Fibroblast of upper back skin (primary cell): ENCODE data around the gene LITAF.
"Not testable (repeated sequence)": the region's sequence is repeated elsewhere in the genome, so short reads cannot be mapped to it uniquely, and the experiment has no call there.

Experiments
- DNase-seq: peaks from one replicate; pipeline ENCODE4 v3.0.0-alpha.2; 2013

Gene LITAF

DNA sequence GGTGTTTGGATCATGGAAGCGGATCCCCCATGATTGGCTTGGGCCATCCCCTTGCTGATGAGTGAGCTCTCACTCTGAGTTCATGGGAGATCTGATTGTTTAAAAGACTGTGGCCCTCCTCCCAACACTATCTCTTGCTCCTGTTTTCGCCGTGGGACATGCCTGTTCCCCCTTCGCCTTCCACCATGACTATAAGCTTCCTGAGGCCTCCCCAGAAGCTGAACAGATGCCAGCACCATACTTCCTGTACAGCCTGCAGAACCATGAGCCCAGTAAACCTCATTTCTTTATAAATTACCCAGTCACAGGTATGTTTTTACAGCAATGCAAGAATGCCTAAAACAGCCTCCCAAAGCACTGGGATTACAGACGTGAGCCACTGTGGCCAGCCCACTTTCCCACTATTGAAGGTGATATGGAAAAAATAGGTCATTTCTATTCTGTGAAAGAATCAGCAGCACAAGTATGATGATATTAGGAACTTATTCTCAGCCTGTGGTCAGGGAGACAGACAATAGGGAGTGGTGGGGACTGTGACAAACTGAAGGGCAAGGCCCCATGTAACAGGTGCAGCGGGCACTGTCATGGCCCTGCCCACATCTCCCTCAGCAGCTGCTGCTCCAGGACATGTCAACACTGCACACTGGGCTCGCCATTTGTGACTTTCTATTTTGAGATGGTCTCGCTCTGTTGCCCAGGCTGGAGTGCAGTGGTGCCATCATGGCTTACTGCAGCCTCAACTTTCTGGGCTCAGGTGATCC, 33.7 kb upstream of the LITAF start:
- DNase-seq = no peak

DNA sequence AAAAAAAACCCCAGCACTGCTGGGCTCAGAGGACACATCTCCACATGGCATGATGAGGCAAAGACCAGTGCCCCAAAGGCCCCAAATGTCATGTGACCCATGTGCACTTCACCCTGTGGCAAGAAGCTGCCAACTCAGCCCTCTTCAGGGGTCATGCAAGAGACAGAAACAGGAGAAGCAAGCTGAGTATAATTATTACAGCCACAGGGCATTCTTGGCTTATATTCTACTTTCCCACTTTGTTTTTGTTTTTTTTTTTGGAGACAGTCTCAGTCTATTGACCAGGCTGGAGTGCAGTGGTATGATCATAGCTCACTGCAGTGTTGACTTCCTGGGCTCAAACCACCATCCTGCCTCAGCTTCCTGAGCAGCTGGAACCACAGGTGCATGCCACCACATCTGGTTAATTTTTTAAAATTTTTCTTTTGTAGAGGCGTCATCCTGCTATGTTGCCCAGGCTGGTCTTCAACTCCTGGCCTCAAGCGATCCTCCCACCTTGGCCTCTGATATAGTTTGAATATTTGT, 32.7 kb upstream of the LITAF start:
- DNase-seq = no peak

DNA sequence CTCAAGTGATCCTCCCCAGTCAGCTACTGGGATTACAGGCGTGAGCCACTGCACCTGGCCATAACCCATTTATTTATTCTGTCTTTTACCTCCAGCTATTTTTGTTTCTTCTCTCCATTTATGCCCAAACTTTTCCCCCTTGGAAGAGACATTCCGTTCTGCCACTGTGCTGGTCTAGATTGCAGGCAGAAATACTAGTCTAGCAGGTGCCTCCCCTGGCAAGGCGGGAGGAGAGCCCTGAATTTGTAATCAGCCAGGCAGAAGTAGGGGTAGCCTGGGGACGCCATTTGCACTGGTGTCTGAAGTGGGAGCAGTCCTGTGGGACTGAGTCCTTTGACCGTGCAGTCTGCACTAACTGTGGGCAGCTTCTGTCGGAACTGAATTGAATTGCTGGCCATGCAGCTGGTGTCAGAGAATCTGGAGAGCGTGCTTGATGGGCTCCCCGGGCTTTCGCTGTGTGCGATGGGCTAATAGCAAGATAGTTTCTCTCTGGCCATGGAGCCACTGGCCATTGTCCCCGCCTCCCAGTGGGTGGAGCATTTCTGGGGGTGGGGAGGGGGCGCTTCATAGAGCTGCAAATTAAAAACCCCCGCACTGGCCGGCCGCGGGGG, 31.5 kb upstream of the LITAF start:
- no peak for DNase-seq

DNA sequence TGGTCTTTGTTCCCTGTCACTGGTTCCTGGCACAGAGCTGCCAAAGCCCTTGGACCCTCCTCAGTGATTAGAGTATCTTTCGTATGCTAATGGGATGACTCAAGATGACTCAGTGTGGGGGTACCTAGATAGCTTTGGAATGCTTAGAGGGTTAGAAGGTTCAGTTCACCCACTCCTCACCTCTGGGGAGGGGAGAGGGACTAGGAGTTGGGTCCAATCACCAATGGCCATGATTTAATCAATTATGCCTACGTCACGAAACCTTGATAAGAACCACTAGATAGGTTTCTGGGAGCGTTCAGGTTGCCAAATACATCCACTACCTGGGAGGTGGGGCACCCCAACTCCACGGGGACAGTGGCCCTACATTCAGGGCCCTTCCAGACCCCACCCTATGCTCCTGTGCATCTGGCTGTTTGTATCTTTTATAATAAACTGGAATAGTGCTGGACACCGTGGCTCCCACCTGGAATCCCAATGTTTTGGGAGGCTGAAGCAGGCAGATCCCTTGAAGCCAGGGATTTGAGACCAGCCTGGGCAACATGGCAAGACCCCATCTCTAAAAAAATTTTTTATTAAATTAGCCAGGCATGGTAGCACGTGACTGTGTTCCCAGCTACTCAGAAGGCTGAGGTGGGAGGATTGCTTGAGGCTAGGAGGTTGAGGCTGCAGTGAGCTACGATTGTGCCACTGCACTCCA, 29.2 kb upstream of the LITAF start:
- no peak for DNase-seq

DNA sequence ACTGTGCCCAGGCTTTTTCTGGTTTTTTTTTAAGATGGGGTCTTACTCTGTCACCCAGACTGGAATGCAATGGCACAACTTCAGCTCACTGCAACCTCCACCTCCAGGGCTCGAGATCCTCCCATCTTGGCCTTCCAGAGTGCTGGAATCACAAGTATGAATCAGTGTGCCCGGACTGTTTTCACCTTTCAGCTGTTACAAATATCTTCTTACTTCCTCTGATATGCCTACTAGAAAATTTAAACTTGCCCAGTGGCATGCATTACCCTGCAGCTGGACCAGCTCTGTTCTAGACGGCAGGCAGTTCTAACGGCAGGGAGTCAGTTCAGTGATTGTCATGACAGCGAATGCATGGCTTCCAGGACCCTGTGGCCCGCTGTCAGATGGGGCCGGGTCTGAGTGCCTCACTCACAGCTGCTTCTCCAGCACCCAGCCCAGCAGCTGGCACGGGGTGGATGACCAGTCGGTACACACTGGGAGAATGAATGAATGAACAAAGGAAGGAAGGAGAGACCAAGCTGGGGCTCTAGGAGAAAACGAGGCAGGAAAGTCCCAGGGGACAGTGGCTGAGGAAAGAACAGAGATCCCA, 28.0 kb upstream of the LITAF start:
- no peak for DNase-seq

DNA sequence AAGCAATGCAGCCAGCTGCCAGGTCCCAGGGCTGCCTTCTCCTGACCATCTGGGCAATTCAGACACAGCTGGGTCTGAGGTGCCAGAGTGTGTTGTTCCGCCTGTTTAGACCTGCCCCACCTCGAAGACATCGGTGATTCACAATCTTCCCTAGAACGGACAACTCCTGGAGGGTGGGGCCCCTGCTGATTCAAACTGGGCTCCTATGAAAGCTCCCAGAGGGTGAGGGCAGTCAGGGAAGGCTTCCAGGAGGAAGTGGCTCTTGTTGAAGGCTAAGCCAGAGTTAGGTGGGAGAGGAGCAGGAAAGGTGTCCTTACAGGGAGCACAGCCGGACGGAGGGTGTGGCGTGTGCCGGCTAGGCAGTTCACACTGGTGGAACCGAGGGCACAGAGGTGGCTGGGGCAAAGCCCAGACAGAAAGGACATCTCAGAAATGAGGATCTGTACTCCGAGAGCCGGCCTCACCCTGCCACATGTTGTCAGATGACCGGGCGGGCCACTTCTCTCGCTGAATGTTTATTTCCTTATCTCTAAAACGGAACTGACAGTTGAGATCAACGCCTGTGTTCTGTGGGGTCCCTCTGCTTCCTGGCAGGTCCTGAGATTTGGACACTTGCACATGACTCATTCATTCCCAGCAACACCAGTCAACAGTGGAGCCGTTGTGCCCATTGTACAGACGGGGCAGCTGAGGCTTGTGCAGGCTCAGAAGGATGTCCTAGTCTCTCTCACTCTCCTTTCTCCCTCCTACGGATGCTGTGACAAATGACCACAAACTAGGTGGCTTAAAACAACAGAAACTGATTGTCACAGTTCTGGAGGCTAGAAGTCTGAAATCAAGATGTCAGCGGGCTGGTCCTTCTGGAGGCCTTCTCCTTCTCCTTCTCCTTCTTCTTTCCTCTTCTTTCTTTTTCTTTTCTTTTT, 26.9 kb upstream of the LITAF start:
- no peak for DNase-seq

DNA sequence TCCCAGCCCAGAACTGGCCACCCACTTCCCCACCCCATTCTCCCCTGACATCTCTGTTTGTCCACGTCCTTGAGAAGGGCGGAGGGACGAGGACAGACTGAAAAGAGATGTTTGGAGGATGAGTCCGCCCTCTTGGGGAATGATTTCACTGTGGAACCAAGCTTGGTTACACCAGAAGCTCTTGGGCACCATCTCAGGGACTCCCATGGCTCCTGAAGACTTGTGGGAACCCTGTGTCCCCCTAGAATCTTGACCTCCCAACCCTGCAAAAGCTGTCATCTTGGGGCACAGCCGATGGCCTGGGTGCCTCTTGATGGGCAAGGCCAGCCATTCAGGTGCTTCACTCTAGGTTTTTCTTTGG, 25.9 kb upstream of the LITAF start:
- DNase-seq = no peak

DNA sequence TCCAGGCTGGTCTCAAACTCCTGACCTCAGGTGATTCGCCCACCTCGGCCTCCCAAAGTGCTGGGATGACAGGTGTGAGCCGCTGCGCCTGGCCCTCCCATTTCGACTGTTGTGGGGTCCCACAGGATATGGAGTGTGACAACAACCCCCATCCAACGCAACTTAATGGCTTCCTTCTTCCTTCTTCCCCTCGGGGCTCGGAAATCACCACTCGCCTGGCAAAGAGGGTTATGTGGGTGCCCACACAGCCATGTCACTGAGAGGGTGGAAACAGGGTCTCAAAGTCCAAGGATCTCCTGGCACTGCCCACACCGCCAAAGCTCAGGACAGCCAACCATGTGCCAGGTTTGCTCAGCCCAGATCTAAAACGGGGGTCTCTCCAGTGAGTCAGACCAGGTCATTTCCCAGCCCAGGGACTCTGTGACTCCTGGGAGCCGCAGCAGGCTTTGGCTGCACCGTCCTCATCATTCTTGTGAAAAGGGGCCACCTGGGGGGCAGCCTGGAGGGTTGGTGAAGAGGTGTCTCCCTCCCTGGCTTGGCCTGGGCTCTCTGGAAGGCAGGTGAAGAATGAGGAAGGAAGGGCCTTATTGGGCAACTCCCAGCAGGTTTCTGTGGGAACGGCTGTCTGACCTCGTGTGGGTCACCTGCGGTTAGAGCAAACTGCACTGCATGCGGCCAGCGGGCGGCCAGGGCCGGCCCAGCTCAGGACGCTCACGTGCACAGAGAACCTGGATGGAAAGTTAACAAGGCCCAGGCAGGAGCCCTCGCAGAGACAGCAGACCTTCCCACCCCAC, 25.3 kb upstream of the LITAF start:
- no peak for DNase-seq

DNA sequence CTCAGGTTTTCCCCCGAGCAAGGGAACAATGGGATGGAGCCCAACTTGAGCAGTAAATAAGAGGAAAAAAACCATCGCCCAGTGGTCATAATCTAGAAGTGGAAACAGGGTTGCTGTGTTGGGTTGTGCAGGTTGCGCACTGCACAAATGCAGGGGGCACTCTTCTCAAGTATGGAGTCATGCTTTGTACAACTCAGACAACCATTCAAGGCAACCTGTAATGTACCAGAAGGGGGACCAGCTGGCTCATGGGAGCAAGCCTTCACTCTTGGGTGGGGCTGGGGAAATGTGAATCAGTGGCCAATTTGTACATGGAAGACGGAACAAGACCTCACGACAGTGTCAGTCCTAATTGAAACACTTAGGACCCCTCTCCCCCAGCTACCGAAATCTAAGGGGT, 23.9 kb upstream of the LITAF start:
- no peak for DNase-seq

DNA sequence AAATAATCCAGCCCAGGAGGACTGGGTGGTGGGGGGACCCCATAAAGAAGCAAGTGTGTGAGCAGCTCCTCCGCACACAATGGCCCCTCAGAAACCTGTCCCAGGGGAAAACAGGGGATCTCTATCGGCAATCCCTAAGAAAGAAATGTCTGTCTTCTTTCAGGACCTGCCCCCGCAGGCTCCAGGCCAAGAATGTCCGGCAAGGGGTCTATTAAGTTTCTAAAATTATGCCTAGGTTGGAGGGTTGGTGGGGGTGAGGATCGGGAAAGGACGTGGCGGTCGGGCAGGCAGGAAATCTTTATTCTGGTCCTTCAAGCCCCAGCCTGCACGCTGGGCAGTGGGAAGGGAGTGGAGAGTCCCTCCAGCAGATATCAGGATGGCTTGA, 23.4 kb upstream of the LITAF start:
- DNase-seq = no peak

DNA sequence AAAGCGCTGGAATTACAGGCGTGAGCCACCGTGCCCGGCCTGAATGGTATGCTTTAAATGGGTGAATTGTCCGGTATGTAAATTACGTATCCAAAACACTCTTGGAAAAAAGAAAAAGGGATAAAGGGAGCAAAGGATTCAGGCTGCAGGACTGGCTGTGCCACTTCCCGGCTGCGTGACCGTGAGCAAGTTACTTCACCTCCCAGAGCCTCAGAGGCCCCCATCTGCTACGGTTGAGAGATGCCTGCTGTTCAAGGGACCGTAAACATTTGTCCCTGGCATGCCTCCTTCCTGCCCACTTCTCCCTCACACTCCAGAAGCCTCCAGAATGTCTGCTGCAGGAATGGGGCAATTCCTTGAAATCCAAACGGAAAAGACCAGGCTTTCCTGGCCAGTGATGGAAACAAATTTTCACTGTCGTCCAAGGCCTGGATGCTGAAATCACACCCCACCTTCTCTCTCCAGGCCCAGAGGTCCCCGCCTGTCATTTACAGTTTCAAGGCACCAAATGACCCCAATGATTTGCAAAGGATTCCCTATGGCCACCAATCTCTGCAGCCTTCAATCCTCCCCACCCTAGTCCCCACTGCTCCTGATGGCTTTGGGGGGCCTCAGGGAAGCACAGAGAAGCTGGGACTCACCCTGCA, 22.9 kb upstream of the LITAF start:
- DNase-seq = no peak

DNA sequence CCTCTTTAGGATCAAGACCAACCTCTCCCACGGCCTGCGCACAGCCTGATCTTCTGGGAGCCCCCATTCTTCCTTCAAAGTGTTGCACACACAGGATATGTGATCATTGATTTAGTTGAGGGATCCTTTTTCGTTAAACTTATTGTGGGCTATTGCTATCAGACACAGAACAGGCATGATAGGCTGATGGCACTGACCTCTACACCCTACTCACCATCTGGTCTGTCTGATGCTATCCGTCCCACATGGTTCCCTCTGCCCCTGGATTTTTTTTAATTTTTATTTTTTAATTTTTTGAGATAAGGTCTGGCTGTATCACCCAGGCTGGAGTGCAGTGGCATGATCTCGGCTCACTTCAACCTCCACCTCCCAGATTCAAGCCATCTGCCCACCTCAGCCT, 19.2 kb upstream of the LITAF start:
- DNase-seq = no peak

DNA sequence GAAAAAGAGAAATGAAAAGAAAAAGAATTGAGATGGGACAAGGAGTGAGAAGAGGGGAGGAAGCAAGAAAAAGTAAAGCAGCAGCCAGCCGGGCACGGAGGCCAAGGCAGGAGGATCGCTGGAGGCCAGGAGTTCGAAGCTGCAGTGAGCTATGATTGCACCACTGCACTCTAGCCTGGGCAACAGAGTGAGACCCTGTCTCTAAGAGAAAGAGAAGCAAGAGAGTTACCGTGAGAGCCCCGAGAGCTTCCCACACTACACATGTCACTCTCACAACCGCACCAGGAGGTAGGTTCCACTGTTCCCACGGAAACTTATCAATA, 18.8 kb upstream of the LITAF start:
- DNase-seq = no peak

DNA sequence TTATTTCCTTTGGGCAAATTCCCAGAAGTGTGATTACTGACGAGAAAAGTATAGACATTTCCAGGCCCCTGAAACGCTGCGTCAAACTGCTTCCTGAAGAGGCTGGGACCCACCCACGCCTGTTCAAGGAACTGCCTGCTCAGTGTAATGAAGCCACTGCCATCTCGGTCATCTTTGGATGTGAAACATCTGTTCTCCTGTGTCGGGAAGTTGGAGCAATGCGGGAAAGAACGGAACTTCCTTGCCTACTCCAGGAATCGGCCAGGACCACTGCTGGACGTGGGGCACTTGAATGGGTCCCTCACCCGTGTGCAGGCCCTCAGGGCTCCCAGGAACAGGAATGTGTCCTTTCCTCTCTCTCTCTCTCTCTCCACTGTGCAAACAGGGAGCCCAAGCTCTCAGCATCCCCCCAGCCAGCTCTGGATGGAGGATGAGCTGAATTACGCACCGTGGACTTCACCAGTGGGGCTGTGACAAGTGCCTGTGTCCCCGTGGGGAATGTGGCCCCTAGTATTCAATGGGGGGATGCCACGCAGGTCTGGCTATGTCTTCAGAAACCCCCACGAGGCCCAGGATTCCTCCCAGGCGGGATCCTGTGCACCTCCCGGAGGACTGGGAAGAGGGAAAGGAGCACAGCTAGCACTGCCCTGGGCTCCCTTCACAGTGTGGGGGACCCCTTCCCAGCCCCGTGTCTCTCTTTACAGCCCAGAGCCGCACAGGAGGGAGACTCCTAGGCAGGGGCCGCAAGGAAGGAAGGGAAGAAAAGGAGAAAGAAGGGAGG, 18.3 kb upstream of the LITAF start:
- DNase-seq = peak; percentile 25

DNA sequence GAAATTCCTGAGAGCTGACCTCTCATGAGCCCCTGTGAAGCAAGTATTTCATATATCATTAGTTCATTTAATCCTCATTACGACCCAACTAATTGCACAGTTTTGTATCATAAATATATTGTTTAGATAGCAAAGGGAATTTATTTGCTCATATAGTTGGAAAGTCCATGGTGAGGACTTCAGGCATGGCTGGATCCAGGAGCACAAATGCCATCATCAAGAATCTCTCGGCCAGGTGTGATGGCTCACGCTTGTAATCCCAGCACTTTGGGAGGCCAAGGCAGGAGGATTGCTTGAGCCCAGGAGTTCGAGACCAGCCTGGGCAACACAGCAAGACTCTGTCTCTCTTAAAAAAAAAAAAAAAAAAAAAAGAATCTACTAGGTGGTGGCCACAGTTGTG, 17.6 kb upstream of the LITAF start:
- not testable (repeated sequence) for DNase-seq

DNA sequence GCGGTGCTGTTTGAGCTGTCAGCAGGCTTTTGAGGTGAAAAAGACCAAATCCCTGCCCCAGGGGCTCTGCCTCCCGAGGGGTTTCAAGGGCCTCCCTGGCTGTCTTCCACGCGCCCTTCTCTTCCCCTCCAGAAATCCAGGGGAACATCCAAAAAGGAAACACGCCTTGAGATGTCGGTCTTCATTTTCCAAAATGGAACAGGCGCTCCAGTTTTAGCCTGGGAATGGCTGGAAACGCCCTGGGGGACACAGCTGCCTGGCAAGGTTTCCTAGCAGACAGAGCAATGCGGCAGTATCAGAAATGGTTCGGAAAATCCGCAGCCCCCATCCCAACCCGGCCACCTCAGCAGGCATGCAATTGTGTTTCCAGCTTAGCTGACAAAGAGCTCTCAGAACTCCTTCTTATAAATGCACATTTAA, 16.6 kb upstream of the LITAF start:
- no peak for DNase-seq

DNA sequence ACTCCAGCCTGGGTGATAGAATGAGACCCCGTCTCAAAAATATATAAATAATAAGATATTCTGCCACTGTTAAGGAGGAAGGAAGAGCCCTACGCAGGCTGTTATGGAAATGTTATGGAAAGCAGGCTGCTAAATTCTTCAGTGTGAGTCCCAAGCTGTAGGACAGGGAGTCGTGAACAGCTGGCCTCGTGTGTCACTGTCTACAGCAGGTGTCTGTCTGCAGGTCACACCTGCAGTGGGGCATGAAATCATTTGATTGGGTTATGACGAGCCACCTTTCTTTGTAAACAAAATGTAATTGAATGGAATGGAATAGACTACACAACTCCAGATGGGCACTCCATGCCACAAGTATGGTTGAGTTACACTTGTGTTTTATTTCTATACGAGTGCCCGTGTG, 15.6 kb upstream of the LITAF start:
- no peak for DNase-seq

DNA sequence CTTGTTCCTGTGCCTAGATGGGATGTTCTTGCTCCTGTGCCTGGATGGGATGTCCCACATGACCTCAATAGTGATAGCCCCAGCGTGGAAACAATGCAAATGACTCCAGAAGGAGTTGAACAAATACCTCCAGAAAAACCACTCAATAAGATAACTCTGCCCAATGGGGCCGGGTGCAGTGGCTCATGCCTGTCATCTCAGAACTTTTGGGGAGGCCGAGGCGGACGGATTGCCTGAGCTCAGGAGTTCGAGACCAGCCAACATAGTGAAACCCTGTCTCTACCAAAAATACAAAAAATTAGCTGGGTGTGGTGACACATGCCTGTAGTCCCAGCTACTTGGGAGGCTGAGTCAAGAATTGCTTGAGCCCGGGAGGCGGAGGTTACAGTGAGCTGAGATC, 15.2 kb upstream of the LITAF start:
- no peak for DNase-seq

DNA sequence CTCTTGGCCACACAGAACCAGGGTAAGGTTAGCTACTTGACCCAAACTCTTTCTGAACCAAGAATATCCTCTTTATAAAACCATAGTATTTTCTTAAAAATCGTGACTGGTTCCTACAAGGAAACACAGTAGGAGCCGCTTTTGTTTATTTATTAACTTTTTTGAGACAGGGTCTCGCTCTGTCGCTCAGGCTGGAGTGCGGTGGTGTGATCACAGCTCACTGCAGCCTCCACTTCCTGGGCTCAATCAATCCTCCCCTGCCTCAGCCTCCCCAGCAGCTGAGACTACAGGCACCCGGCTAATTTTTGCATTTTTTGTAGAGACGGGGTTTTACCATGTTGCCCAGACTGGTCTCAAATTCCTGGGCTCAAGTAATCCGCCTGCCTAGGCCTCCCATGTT, 14.7 kb upstream of the LITAF start:
- DNase-seq = no peak

DNA sequence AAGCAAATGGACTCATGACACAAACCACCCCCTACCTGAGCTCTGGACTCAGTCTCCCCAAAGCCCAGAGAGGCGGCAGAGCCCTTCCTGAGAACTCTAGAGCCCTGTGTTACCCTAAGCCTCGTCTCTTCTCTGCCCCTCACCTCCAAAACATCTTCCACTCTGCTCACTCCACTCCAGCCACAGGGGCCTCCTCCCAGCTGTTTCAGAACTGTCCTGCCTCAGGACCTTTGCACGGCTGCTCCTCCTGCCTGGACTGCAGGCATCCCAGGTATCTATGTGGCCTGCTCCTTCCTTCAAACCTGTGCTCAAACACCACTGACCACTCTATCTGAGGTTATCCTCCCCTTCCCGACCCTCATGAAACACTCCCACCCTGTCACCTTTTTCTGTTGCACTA, 12.9 kb upstream of the LITAF start:
- no peak for DNase-seq
